Caco-2 (cell line): ENCODE measurements around the gene MAPK4. TPM values are rescaled to one million over a fixed set of nuclear protein-coding genes. Genes with fewer than 3 reads are reported as not detected.

Experiments
- BruUV-seq: library from RNA; stranded (reverse); fragments of 400-500 nt; replicated peaks from 2 replicates; lab custom pipeline; 2021; lab: Mats Ljungman, UMichigan
- CTCF ChIA-PET: fragments of 300-600 bp; sonication (Branson Sonifier 250); formaldehyde crosslinking; loops from one replicate; lab custom pipeline; 2022; ENCODE audit warnings: antibody characterized with exemption; lab: Charles Lee
- POLR2A ChIA-PET: fragments of 300-600 bp; sonication (Branson Sonifier 250); formaldehyde crosslinking; loops from one replicate; lab custom pipeline; 2022; ENCODE audit warnings: antibody characterized with exemption; lab: Charles Lee
- DNase-seq, 2 experiments: peaks; one replicate each; pipeline versions ENCODE4 v3.0.0 to v3.0.0-alpha.2; 2020 to 2022
- H3K27me3 ChIP-seq: replicated peaks from 2 replicates; pipeline ENCODE4 v1.6.0; 2011; ENCODE audit warnings: low read length; ENCODE audit not compliant: control insufficient read depth, insufficient read depth
- H3K36me3 ChIP-seq: 2 replicates; pipeline ENCODE4 v1.5.1; 2011; ENCODE audit warnings: low read length; ENCODE audit not compliant: control insufficient read depth, insufficient read depth
- H3K4me1 ChIP-seq: fragments of 250-450 bp; sonication (Bioruptor Pico); 2 replicates; pipeline ENCODE4 v1.5.1; 2020; ENCODE audit warnings: mild to moderate bottlenecking
- H3K4me3 ChIP-seq: 2 replicates; pipeline ENCODE4 v1.5.1; 2011; ENCODE audit warnings: low read depth, mild to moderate bottlenecking, control low read depth, low read length
- H3K9me3 ChIP-seq: fragments of 250-450 bp; sonication (Bioruptor Pico); 2 replicates; pipeline ENCODE4 v1.5.1; 2020; ENCODE audit warnings: mild to moderate bottlenecking, moderate library complexity
- H3K27ac Mint-ChIP-seq: one replicate; pipeline ENCODE4 v1.8.0; 2022; ENCODE audit warnings: mixed read lengths; ENCODE audit not compliant: unreplicated experiment
- H3K27me3 Mint-ChIP-seq: one replicate; pipeline ENCODE4 v1.8.0; 2022; ENCODE audit warnings: mixed read lengths; ENCODE audit not compliant: insufficient read depth, unreplicated experiment
- H3K36me3 Mint-ChIP-seq: one replicate; pipeline ENCODE4 v1.8.0; 2022; ENCODE audit warnings: mild to moderate bottlenecking, mixed read lengths; ENCODE audit not compliant: insufficient read depth, unreplicated experiment
- H3K4me1 Mint-ChIP-seq: one replicate; pipeline ENCODE4 v1.8.0; 2022; ENCODE audit warnings: low read depth, mixed read lengths; ENCODE audit not compliant: unreplicated experiment
- H3K4me3 Mint-ChIP-seq: one replicate; pipeline ENCODE4 v1.8.0; 2022; ENCODE audit warnings: mild to moderate bottlenecking, moderate library complexity, mixed read lengths; ENCODE audit not compliant: unreplicated experiment
- H3K9me3 Mint-ChIP-seq: one replicate; pipeline ENCODE4 v1.8.0; 2022; ENCODE audit warnings: mixed read lengths; ENCODE audit not compliant: unreplicated experiment
- CTCF ChIP-seq, 2 experiments: fragments of 200-600 bp in 1 of 2; IDR thresholded peaks; 1 replicate in 1 of 2; 2 replicates in 1 of 2; pipeline versions ENCODE4 v1.5.1 to v1.8.0; 2011 to 2022; ENCODE audit warnings: antibody characterized with exemption in 1 of 2, control low read depth in 1 of 2, inconsistent platforms in 1 of 2, low read depth in 1 of 2, low read length in 1 of 2, mild to moderate bottlenecking in 1 of 2, moderate library complexity in 1 of 2; ENCODE audit not compliant: insufficient read depth in 1 of 2, severe bottlenecking in 1 of 2, unreplicated experiment in 1 of 2
- intact Hi-C: fragments of 100-400 bp; cut with micrococcal nuclease; formaldehyde crosslinking; loops from one replicate; pipeline ENCODE4 v1.10.0; 2022; ENCODE audit not compliant: unreplicated experiment
- total RNA-seq: library from RNA; stranded (reverse); gene quantifications from 2 replicates; pipeline ENCODE4 v1.2.3, GENCODE V29; 2022

The MAPK4 gene
- total RNA-seq, 1 experiment from 2014 or later, result 0.88 TPM

- no peaks in the 10 kb centered on the region for H3K27me3 Mint-ChIP-seq
- no peak overlapping the region for H3K27ac Mint-ChIP-seq
- H3K4me1 ChIP-seq, result no peaks in the 10 kb centered on the region
- TF ChIP-seq CTCF (IDR thresholded peaks at IDR 0.05; ENCODE audit: insufficient read depth in 1 of 2, low read depth in 1 of 2, low read length in 1 of 2, severe bottlenecking in 1 of 2, unreplicated experiment in 1 of 2), result no peak
- ChIA-PET CTCF (no interaction called here), POLR2A (no interaction called here)
- no peaks in the 10 kb centered on the region for H3K4me1 Mint-ChIP-seq
- no peak overlapping the region for H3K4me3 Mint-ChIP-seq
- no peaks in the 10 kb centered on the region for H3K27me3 ChIP-seq
- no peak for DNase-seq
- no peaks in the 10 kb centered on the region for H3K36me3 Mint-ChIP-seq
- H3K36me3 ChIP-seq, result no peaks in the 10 kb centered on the region
- intact Hi-C loops, result no loop called here
- no peak overlapping the region for H3K4me3 ChIP-seq
- no peaks in the 10 kb centered on the region for H3K9me3 ChIP-seq
- no peaks in the 10 kb centered on the region for H3K9me3 Mint-ChIP-seq
- no TSS peak for BruUV-seq
Observed at GRCh38 chr18:50622320-50622719, 62.4 kb downstream of the MAPK4 start.

DNA sequence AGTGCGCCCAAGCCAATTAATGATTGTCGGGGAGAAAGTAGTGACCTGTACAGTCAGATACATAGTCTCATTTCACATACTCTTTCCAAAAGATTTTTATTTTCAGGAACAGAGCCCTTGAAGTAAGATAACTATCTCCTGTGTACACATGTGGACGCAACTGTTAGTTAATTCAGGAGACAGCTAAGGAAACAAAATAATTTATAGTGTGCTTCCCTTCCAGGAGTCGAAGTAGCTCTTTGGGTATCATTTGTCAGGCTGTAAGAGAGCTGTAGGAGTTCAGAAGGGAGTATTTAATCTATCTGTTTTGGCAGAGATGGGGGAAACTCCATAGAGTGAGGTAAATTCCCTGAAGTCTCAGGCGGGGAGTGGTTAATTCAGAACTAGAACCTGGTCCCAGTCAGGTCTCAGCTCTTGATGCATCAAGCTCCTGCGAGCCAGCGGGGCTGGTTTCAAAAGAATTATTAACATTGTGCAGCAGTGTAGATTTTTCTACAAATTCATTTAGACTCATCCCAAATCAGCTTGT lies 63.0 kb downstream of the MAPK4 start:
- no peak overlapping the region for H3K4me3 Mint-ChIP-seq
- ChIA-PET CTCF (no interaction called here), POLR2A (no interaction called here)
- no peaks in the 10 kb centered on the region for H3K9me3 Mint-ChIP-seq
- no peak overlapping the region for H3K4me3 ChIP-seq
- TF ChIP-seq CTCF (IDR thresholded peaks at IDR 0.05; ENCODE audit: insufficient read depth in 1 of 2, low read depth in 1 of 2, low read length in 1 of 2, severe bottlenecking in 1 of 2, unreplicated experiment in 1 of 2), result no peak
- no peaks in the 10 kb centered on the region for H3K4me1 Mint-ChIP-seq
- no peaks in the 10 kb centered on the region for H3K36me3 Mint-ChIP-seq
- H3K27me3 Mint-ChIP-seq, result no peaks in the 10 kb centered on the region
- intact Hi-C loops, result no loop called here
- BruUV-seq, result no TSS peak
- DNase-seq, result no peak
- no peaks in the 10 kb centered on the region for H3K36me3 ChIP-seq
- no peaks in the 10 kb centered on the region for H3K9me3 ChIP-seq
- no peaks in the 10 kb centered on the region for H3K27me3 ChIP-seq
- H3K4me1 ChIP-seq, result no peaks in the 10 kb centered on the region
- H3K27ac Mint-ChIP-seq, result no peak overlapping the region

GRCh38 chr18:50623694-50624352 lies 63.9 kb downstream of the MAPK4 start:
- intact Hi-C loops, result no loop called here
- H3K27me3 Mint-ChIP-seq, result no peaks in the 10 kb centered on the region
- no peaks in the 10 kb centered on the region for H3K9me3 Mint-ChIP-seq
- no peak overlapping the region for H3K27ac Mint-ChIP-seq
- ChIA-PET CTCF (no interaction called here), POLR2A (no interaction called here)
- Histone ChIP-seq H3K27me3 (no peaks in the 10 kb centered on the region), H3K9me3 (no peaks in the 10 kb centered on the region), H3K4me1 (no peaks in the 10 kb centered on the region), H3K4me3 (no peak overlapping the region), H3K36me3 (no peaks in the 10 kb centered on the region)
- no peak overlapping the region for H3K4me3 Mint-ChIP-seq
- no TSS peak for BruUV-seq
- no peak for DNase-seq
- H3K4me1 Mint-ChIP-seq, result no peaks in the 10 kb centered on the region
- no peak for TF ChIP-seq CTCF (IDR thresholded peaks at IDR 0.05; ENCODE audit: insufficient read depth in 1 of 2, low read depth in 1 of 2, low read length in 1 of 2, severe bottlenecking in 1 of 2, unreplicated experiment in 1 of 2)
- H3K36me3 Mint-ChIP-seq, result no peaks in the 10 kb centered on the region
